K562 (cell line): ENCODE measurements around the gene NTN1.

Source experiments
- ARID4B ChIP-seq: sonication (generic); formaldehyde crosslinking; IDR thresholded peaks from 2 replicates; pipeline ENCODE4 v1.8.0; 2022; ENCODE audit warnings: mild to moderate bottlenecking, missing genetic modification reagents
- EZH2 ChIP-seq: IDR thresholded peaks from 2 replicates; pipeline ENCODE4 v1.6.1; 2012; ENCODE audit warnings: low read depth, mild to moderate bottlenecking, inconsistent platforms, low read length, borderline replicate concordance
- SMARCC2 ChIP-seq: fragments of 450-650 bp; IDR thresholded peaks from 2 replicates; pipeline ENCODE4 v1.6.1; 2017; ENCODE audit warnings: antibody characterized with exemption, moderate library complexity, mild to moderate bottlenecking, low read depth
- SNRNP70 ChIP-seq: fragments of 200-400 bp; formaldehyde crosslinking; optimal IDR thresholded peaks from 2 replicates; pipeline ENCODE3; 2017; ENCODE audit warnings: low read depth, low read length
- ZBTB11 ChIP-seq, 3 experiments: fragments of 200-800 bp in 1 of 3; fragments of 250-450 bp in 1 of 3; fragments of 450-650 bp in 1 of 3; sonication (Bioruptor Pico) in 1 of 3; sonication (Bioruptor generic) in 1 of 3; formaldehyde crosslinking in 1 of 3; IDR thresholded peaks; 2 replicates each; pipeline versions ENCODE4 v1.6.1 to v1.8.0; 2016 to 2022; ENCODE audit warnings: mild to moderate bottlenecking in 2 of 3, missing genetic modification characterization in 2 of 3, missing compliant biosample characterization in 1 of 3, moderate library complexity in 1 of 3
- ZNF280A ChIP-seq: fragments of 450-650 bp; IDR thresholded peaks from 2 replicates; pipeline ENCODE4 v1.6.1; 2018; ENCODE audit warnings: mild to moderate bottlenecking, low read depth; ENCODE audit not compliant: partially characterized antibody

GRCh38 chr17:9062399-9062902 is 41.1 kb downstream of the NTN1 start:
- no peak for TF ChIP-seq ZBTB11 (CRISPR knock-in tag; IDR thresholded peaks at IDR 0.05)
- no peak for TF ChIP-seq SNRNP70
- no peak for TF ChIP-seq ZNF280A
- TF ChIP-seq EZH2: no peak
- TF ChIP-seq ARID4B (CRISPR knock-in tag): no peak
- TF ChIP-seq SMARCC2: no peak
